GM18502 (cell line): Measurements from ENCODE around the gene TBX3.

Experiments
- ATAC-seq: cut with Tn5 transposase; IDR thresholded peaks from one replicate; pipeline ENCODE4 v1.9.1; 2021; ENCODE audit warnings: mild to moderate bottlenecking; ENCODE audit not compliant: unreplicated experiment, poor library complexity

Gene TBX3

DNA sequence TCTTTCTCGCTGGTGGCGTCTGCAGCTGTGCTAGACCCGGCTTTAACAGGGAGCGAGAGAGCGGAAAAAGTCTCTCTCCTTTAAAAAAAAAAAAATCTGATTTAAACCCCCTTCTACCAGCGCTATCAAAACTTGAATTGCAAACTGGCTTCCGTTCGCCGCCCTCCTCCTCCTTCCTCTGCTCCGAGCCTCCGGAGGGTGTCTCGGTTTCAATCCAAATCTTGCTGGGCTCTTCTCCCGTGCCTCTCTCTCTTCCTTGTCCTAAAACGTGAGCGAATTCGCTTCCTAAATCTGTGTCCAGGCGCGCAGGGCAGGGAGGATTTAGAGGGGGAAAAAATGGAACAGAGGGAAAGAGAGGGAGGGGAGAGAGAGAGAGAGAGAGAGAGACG, 272 bp downstream of the TBX3 start:
- ATAC-seq = no peak

GRCh38 chr12:114682785-114683708, 928 bp downstream of the TBX3 start:
- ATAC-seq = no peak

DNA sequence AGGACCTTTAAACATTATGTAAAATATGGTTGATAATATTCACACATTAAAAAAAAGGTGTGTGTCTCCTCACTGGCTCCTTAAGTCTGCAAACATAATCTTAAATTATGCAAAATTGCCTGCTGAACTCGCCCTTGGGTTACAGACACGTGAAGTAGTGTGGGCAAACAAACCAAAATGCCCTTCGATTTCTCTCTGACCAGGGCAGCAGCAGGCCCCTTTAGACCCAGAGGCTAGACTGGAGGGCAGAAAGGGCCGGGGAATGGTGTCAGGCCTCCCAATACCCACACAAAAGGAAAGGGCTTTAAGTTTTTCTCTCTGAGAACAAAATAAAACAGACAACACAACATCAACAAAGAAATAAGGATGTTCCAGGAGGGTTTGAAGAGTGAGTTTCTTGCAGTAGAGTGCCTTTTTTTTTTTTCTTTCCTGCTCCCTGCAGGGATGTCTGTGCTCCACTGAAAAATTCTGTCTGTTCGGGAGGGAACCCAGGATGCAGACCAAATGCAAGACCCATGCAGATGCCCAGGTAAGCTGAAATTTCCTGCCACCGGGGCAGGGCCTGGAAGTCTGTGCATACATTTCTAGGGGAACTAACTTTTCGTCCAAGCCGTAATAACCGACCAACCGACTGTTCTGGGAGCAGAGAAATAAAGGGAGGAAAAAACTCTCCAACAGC, 1.7 kb downstream of the TBX3 start:
- ATAC-seq = no peak

DNA sequence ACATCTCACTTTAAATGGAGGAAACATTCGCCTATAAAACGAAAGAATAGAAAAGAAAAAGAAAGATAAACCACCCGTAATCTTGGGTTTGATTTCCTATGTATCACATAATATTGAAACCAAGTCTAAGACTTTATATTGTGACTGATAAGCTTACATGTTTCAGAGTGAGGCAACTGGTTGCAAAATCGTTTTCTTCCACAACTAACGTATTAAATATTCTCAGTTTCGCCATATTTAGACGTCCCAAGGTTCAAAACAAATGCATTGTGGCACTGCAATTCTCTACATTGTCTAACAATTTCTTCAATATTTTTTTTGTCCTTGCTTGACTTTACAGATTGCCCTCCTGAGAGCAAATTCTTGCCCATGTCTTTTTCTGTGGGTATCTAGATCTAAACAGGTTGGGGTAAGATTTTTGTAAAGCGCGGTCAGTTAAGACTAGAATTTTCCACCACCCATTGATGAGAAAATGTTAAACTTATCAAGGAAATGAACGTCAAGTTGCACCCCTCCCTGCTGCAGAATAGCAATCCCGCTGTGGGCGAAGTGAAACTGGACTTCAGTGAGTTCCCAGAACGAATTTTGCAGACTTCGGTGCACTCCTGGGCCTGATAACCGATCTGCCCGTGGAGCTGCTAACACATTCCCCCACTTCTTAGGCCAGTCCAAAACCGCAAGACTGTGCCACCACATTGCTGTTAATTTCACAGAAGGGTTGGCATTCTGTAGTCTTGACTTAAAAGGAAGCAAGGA, 2.7 kb downstream of the TBX3 start:
- no peak for ATAC-seq

GRCh38 chr12:114680604-114681069, 3.3 kb downstream of the TBX3 start:
- ATAC-seq = no peak

- no peak for ATAC-seq
These were observed 4.0 kb downstream of the TBX3 start for GRCh38 chr12:114679942-114680341.

- ATAC-seq = no peak
These were observed 4.5 kb downstream of the TBX3 start for GRCh38 chr12:114679452-114679875.

DNA sequence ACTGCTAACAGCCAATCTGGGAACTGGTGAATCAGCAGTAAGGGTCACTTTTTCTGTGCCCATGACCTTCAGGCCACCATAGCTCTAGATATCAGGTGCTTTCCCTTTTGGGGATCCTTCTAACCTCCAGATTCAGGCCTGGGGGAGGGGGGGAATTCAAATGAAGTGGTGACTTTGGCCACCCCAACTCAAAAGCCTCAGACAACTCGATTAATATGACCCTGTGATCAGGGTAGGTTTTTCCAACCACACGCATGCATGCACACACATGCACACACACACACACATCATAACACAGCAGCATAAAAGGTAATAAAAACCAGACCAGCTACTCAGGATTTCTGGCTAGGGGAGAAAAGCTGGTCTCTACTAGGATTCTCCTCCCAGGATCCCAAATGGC, 5.3 kb downstream of the TBX3 start:
- no peak for ATAC-seq

DNA sequence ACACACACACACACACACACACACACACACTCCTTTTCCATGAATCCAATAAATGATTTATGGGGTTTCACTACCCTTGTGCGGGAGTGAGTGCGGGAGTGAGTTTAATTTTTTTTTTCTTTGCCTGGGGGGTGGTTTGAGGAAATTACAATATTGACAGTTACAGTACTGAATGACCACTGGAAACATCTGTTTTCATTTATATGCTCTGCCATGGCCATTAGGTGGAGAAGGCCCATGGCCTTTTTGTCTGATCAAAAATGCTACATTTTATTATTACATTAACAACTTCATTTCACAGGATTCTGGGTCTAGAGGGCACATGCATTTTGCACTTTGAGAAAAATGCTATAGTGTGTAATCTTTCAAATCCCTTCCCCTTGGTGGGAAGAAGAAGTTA, 5.9 kb downstream of the TBX3 start:
- no peak for ATAC-seq

DNA sequence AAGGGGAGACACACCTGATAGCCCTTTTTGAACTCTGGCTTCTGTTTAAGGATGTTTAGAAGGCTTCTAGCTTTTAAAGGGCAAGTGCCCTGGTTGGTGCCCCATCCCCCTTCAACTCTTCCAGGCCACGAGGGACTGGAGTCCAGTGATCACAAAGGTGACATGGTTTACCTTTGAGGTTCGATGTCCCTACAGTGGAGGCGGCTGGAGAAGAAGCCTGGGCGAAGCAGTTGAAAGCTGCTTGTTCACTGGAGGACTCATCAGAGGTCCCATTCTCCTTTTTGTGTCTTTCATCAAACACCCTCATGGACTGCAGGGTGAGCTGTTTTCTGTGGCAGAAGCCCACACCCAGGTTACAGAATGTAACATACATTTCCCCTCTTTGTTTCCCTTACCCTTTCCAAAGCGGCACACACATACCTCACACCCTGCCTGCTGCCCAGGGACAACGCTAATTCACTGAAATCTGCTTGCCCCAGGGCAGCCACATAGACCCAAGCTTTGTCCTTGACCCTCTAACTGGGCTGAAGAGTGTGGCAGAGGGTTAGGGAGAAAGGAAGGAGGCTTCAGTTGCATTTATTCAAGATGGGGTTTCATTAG, 7.7 kb downstream of the TBX3 start:
- ATAC-seq = no peak

DNA sequence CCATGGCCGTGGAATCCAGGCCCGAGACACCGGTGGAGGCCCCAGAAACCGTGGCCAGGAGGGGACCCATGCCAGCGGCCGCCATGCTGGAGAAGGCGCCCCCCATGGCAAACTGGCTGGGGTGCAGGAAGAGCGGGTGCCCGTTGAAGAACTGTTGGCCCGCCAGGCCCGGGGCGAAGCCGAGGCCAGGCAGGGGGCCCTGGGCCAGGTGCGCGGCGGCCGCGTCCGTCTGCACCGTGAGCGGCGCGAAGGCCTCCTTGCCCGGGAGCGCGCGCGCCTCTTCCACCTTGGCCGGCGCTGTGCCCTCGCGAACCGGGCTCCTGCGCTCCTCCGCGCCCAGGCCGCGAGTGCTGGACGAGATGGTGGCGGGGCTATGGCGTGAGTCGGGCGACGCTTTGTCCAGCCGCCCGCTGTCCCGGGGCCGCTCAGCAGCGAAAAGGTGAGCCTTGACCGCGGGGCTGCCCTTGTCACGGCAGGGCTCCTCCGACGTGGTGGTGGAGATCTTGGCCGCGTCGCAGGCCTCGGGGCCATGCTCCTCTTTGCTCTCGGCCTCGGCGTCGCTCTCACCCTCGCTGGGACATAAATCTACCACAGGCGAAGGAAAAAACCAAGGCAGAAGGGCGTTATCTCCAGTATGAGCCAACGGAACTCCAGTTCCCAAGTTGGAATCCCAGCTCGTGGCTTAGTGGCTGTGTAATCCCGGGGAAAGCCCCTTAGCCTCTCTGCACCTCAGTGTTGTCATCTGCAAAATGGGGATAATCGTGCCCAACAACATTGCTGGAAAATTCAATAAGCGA, 9.5 kb downstream of the TBX3 start:
- no peak for ATAC-seq

GRCh38 chr12:114673901-114674250, 10.1 kb downstream of the TBX3 start:
- ATAC-seq = no peak

GRCh38 chr12:114673169-114673833, 10.7 kb downstream of the TBX3 start:
- ATAC-seq = no peak

DNA sequence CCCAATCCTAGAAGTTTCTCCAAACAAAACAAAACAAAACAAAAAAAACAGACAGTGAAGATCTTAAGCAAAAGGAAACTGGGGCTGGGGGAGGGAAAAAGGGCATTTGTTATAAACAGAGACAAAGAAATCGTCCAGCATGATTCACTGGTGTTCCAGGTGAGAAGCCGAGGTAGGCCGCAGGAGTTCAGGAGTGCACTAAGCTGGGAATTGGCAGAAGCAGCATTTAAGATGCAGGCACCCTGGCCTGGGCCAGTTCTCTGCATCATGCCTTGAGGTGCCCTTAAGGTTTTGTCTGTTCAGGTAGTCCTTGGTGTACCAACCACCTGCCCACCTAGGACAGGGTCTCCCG, 11.2 kb downstream of the TBX3 start:
- ATAC-seq = no peak

- ATAC-seq = no peak
These were observed 12.2 kb downstream of the TBX3 start for GRCh38 chr12:114671443-114672411.

DNA sequence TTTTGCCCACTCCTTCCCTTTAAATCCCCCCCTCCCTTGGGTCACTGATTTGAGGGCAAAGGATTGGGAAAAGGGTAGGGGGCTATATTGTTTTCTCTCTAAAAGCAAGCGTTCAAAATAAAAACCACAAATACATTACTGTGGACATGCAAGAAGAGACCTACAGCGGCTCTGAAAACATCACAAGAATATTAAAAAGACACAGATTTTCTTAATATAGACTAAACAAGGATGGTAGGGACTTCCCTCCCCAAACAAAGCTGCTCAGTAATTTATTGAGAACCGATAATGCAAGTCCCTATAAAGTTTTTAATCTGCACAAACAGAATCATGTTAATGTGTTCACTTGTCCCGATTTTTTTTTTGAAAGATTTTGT, 12.9 kb downstream of the TBX3 start:
- no peak for ATAC-seq

DNA sequence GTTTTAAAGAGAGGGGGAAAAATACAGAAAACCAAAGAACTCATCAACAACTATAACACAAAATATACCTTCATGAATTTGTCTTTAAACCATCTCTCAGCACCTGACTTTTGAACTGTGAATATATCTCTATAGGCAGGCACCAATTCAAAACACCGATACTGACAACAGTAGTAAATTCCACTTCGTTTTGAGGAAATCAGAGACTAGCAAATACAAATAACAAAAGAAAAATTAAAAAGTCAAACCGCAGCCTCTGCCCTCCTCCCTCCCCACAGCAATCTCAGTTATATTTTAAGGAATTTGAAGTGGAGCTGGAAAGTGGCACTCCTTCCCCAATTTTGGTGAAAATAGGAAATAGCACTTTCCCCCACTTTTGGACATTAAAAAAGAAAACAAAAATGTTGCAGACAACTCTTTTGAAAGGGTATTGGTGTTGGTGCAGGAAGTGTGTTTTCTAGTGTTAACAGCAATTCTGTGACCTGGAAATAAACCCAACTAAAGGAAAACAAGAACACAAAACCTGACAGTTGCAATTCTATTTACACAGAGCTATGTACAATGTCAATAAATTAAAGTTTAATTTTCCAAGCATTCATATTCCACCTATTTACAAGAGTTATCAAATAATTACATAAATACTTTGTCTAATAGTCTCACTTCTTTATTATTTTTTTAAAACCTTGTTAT, 13.5 kb downstream of the TBX3 start:
- ATAC-seq = no peak
